ENCODE results near the gene GNPDA1.

The GNPDA1 gene

GRCh38 chr5:141954194-141954593 lies 58.6 kb downstream of the GNPDA1 start:
- DNase-seq (ENCODE audit: low read depth), result no peak

GRCh38 chr5:141952020-141952419 lies 60.8 kb downstream of the GNPDA1 start:
- no peak for DNase-seq (ENCODE audit: low read depth)

GRCh38 chr5:141951332-141951781 lies 61.5 kb downstream of the GNPDA1 start:
- DNase-seq (ENCODE audit: low read depth), result no peak

All from fibroblast of the conjunctiva (primary cell).